CD4-positive, alpha-beta memory T cell (primary cell): ENCODE measurements around the gene CYP4F2. TPM values are rescaled to one million over a fixed set of nuclear protein-coding genes. Genes with fewer than 3 reads are reported as not detected.

Source experiments
- polyA plus RNA-seq, 2 donors: library from polyadenylated mRNA; unstranded; fragments of 300-500 nt; fragmentation: Illumina TruSeq; gene quantifications; one replicate each; pipeline ENCODE4 v1.2.3, GENCODE V29; 2021
- total RNA-seq, 2 experiments: library from RNA; stranded (reverse); gene quantifications; one replicate each; pipeline ENCODE4 v1.2.3, GENCODE V29; 2021

CYP4F2 gene
- total and polyA plus RNA-seq, 4 experiments from 2014 or later: not detected

Other genes starting within 250 kb of the CYP4F2 start
- gene CYP4F12, start 225.0 kb downstream of the CYP4F2 start, total RNA-seq: 1 to 10 TPM; 3.7 to 5.2 TPM
- gene CYP4F12, start 225.0 kb downstream of the CYP4F2 start, polyA plus RNA-seq: under 1 TPM; 0.22 to 0.68 TPM
- not detected for gene OR10H2, start 170.1 kb downstream of the CYP4F2 start, total RNA-seq
- not detected for gene OR10H2, start 170.1 kb downstream of the CYP4F2 start, polyA plus RNA-seq
- not detected for gene OR10H3, start 160.1 kb downstream of the CYP4F2 start, total RNA-seq
- not detected for gene OR10H3, start 160.1 kb downstream of the CYP4F2 start, polyA plus RNA-seq
- not detected for gene OR10H5, start 110.4 kb downstream of the CYP4F2 start, total RNA-seq
- not detected for gene OR10H5, start 110.4 kb downstream of the CYP4F2 start, polyA plus RNA-seq
- not detected for gene OR10H1, start 82.4 kb downstream of the CYP4F2 start, total RNA-seq
- not detected for gene OR10H1, start 82.4 kb downstream of the CYP4F2 start, polyA plus RNA-seq
- not detected for gene CYP4F11, start 36.5 kb upstream of the CYP4F2 start, total RNA-seq
- not detected for gene CYP4F11, start 36.5 kb upstream of the CYP4F2 start, polyA plus RNA-seq
- not detected for gene OR10H4, start 50.9 kb upstream of the CYP4F2 start, total RNA-seq
- gene OR10H4, start 50.9 kb upstream of the CYP4F2 start, polyA plus RNA-seq: not detected
- 10 to 100 TPM; 94.7 to 96.8 TPM for gene TPM4, start 178.4 kb upstream of the CYP4F2 start, total RNA-seq
- gene TPM4, start 178.4 kb upstream of the CYP4F2 start, polyA plus RNA-seq: 100 to 1,000 TPM in 1 of 2 donors, 10 to 100 TPM in 1; 76.7 to 134 TPM
- 10 to 100 TPM; 85.5 to 86.9 TPM for gene RAB8A, start 213.8 kb upstream of the CYP4F2 start, total RNA-seq
- gene RAB8A, start 213.8 kb upstream of the CYP4F2 start, polyA plus RNA-seq: 10 to 100 TPM; 83.9 to 96.8 TPM
- gene HSH2D, start 245.6 kb upstream of the CYP4F2 start, total RNA-seq: 10 to 100 TPM; 17.8 to 18.8 TPM
- 10 to 100 TPM in 1 of 2 donors, 1 to 10 TPM in 1; 5.5 to 12.6 TPM for gene HSH2D, start 245.6 kb upstream of the CYP4F2 start, polyA plus RNA-seq